Measurements from ENCODE around the gene ERAP2.

Gene ERAP2

DNA sequence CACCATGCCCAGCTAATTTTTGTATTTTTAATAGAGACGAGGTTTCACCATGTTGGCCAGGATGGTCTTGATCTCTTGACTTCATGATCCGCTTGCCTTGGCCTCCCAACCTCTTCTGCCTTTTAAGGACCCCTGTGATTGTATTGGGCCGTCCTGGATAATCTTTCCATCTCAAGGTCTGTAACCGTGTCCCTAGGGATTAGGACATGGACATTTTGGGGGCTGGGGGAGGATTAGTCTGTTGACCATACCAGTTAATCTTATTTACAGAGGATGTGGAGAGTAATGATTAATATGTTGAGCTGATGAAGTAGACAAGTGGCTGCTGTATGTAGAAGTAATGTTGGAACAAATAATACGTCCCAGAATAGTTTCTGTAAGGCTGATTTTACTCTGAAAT lies 82.7 kb downstream of the ERAP2 start:
- Histone ChIP-seq H3K27me3 (ENCODE audit: control insufficient read depth, insufficient read depth, low read length, poor library complexity, severe bottlenecking) (no peaks in the 10 kb centered on the region), H3K4me3 (ENCODE audit: insufficient read depth, low read depth, low read length) (no peak overlapping the region), H3K36me3 (ENCODE audit: control insufficient read depth, insufficient read depth, low read length) (no peaks in the 10 kb centered on the region), H3K4me1 (ENCODE audit: control insufficient read depth, insufficient read depth, low read length) (no peaks in the 10 kb centered on the region), H3K9me3 (ENCODE audit: control insufficient read depth, low read length) (no peaks in the 10 kb centered on the region), H3K27ac (ENCODE audit: insufficient read depth, low read depth, low read length, poor library complexity, severe bottlenecking) (no peak overlapping the region)
- 90 to 99% methylated on average over 4 to 5 of the region's 5 CpGs for WGBS, 2 experiments

GRCh38 chr5:96961053-96961452 lies 84.8 kb downstream of the ERAP2 start:
- H3K27ac ChIP-seq (ENCODE audit: insufficient read depth, low read depth, low read length, poor library complexity, severe bottlenecking) = no peak overlapping the region
- 100% methylated on average over 1 of the region's 1 CpG; no CpG with 5 or more reads in 1 of the 2 experiments for WGBS, 2 experiments
- no peaks in the 10 kb centered on the region for H3K27me3 ChIP-seq (ENCODE audit: control insufficient read depth, insufficient read depth, low read length, poor library complexity, severe bottlenecking)
- no peaks in the 10 kb centered on the region for H3K36me3 ChIP-seq (ENCODE audit: control insufficient read depth, insufficient read depth, low read length)
- H3K9me3 ChIP-seq (ENCODE audit: control insufficient read depth, low read length) = no peaks in the 10 kb centered on the region
- H3K4me1 ChIP-seq (ENCODE audit: control insufficient read depth, insufficient read depth, low read length) = no peaks in the 10 kb centered on the region
- H3K4me3 ChIP-seq (ENCODE audit: insufficient read depth, low read depth, low read length) = no peak overlapping the region

GRCh38 chr5:96962540-96962991 lies 86.3 kb downstream of the ERAP2 start:
- Histone ChIP-seq H3K27me3 (ENCODE audit: control insufficient read depth, insufficient read depth, low read length, poor library complexity, severe bottlenecking) (no peaks in the 10 kb centered on the region), H3K4me1 (ENCODE audit: control insufficient read depth, insufficient read depth, low read length) (no peaks in the 10 kb centered on the region), H3K36me3 (ENCODE audit: control insufficient read depth, insufficient read depth, low read length) (no peaks in the 10 kb centered on the region), H3K27ac (ENCODE audit: insufficient read depth, low read depth, low read length, poor library complexity, severe bottlenecking) (no peak overlapping the region), H3K4me3 (ENCODE audit: insufficient read depth, low read depth, low read length) (no peak overlapping the region), H3K9me3 (ENCODE audit: control insufficient read depth, low read length) (no peaks in the 10 kb centered on the region)
- WGBS, 2 experiments = 98% methylated on average over 4 of the region's 4 CpGs

DNA sequence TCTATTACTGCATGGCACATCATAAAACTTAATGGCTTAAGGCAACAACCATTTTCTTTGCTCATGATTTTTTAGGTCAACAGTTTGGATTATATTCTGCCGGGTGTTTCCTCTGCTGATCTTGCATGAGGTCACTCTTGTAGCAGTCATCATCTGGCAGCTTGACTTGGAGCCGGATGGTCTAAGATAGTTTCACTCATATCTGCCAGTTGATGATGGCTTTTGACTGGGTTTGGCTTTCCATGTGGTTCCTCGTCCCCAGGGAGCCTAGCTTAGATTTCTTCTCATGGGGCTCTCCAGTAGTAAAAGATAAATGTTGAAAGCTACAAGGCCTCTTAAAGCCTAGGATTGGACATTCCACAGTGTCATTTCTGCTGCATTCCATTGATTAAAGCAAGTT lies 87.0 kb downstream of the ERAP2 start:
- Histone ChIP-seq H3K4me3 (ENCODE audit: insufficient read depth, low read depth, low read length) (no peak overlapping the region), H3K9me3 (ENCODE audit: control insufficient read depth, low read length) (no peaks in the 10 kb centered on the region), H3K27ac (ENCODE audit: insufficient read depth, low read depth, low read length, poor library complexity, severe bottlenecking) (no peak overlapping the region), H3K36me3 (ENCODE audit: control insufficient read depth, insufficient read depth, low read length) (no peaks in the 10 kb centered on the region), H3K27me3 (ENCODE audit: control insufficient read depth, insufficient read depth, low read length, poor library complexity, severe bottlenecking) (no peaks in the 10 kb centered on the region), H3K4me1 (ENCODE audit: control insufficient read depth, insufficient read depth, low read length) (no peaks in the 10 kb centered on the region)
- WGBS, 2 experiments = 94 to 95% methylated on average over 3 of the region's 3 CpGs

GRCh38 chr5:96966801-96967200 lies 90.5 kb downstream of the ERAP2 start:
- Histone ChIP-seq H3K4me1 (ENCODE audit: control insufficient read depth, insufficient read depth, low read length) (no peaks in the 10 kb centered on the region), H3K27ac (ENCODE audit: insufficient read depth, low read depth, low read length, poor library complexity, severe bottlenecking) (no peak overlapping the region), H3K27me3 (ENCODE audit: control insufficient read depth, insufficient read depth, low read length, poor library complexity, severe bottlenecking) (no peaks in the 10 kb centered on the region), H3K9me3 (ENCODE audit: control insufficient read depth, low read length) (no peaks in the 10 kb centered on the region), H3K4me3 (ENCODE audit: insufficient read depth, low read depth, low read length) (no peak overlapping the region), H3K36me3 (ENCODE audit: control insufficient read depth, insufficient read depth, low read length) (no peaks in the 10 kb centered on the region)
- WGBS, 2 experiments = 91 to 98% methylated on average over 4 of the region's 4 CpGs

DNA sequence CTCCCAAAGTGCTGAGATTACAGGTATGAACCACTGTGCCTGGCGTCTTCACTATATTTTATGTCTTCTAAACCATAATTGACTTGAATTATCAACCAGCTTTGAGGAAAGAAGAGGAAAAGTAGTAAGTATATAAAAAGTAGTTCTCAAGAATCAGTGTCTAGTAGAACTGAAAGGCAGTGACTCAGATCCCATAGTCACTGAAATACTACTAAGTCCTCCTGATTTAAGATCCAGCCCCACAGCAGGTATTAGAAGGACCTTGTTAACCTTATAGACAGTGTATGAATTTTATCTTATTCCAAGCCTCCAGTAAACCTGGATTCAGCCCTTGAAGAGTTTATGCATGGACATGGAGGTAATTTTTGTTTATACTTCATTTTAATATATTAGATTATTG lies 91.1 kb downstream of the ERAP2 start:
- Histone ChIP-seq H3K9me3 (ENCODE audit: control insufficient read depth, low read length) (no peaks in the 10 kb centered on the region), H3K27me3 (ENCODE audit: control insufficient read depth, insufficient read depth, low read length, poor library complexity, severe bottlenecking) (no peaks in the 10 kb centered on the region), H3K4me1 (ENCODE audit: control insufficient read depth, insufficient read depth, low read length) (no peaks in the 10 kb centered on the region), H3K27ac (ENCODE audit: insufficient read depth, low read depth, low read length, poor library complexity, severe bottlenecking) (no peak overlapping the region), H3K4me3 (ENCODE audit: insufficient read depth, low read depth, low read length) (no peak overlapping the region), H3K36me3 (ENCODE audit: control insufficient read depth, insufficient read depth, low read length) (no peaks in the 10 kb centered on the region)
- WGBS, 2 experiments = 83% methylated on average over 1 of the region's 1 CpG; no CpG with 5 or more reads in 1 of the 2 experiments

DNA sequence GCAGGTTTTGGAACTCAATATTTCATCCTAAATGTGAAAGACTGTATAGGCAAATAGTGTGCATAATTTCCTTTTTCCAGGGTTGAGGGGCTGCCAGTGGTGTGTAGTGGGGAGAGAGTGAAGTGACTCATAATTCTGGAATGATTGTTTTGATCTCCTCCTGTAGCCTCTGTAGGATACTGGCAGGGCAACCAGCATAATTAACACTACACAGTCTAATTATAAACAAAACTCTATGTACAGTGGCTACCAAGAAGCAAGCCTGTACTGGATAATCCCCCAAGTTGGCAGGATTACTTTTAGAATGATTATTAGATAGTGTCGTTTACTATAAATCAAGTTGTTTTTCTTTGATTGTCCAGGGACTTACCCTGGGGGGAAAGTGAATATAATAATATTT lies 91.8 kb downstream of the ERAP2 start:
- H3K9me3 ChIP-seq (ENCODE audit: control insufficient read depth, low read length) = no peaks in the 10 kb centered on the region
- no peaks in the 10 kb centered on the region for H3K4me1 ChIP-seq (ENCODE audit: control insufficient read depth, insufficient read depth, low read length)
- 89 to 100% methylated on average over 1 of the region's 1 CpG for WGBS, 2 experiments
- no peak overlapping the region for H3K27ac ChIP-seq (ENCODE audit: insufficient read depth, low read depth, low read length, poor library complexity, severe bottlenecking)
- no peaks in the 10 kb centered on the region for H3K27me3 ChIP-seq (ENCODE audit: control insufficient read depth, insufficient read depth, low read length, poor library complexity, severe bottlenecking)
- H3K4me3 ChIP-seq (ENCODE audit: insufficient read depth, low read depth, low read length) = no peak overlapping the region
- no peaks in the 10 kb centered on the region for H3K36me3 ChIP-seq (ENCODE audit: control insufficient read depth, insufficient read depth, low read length)

- WGBS, 2 experiments = 91 to 94% methylated on average over 2 of the region's 2 CpGs
- H3K27ac ChIP-seq (ENCODE audit: insufficient read depth, low read depth, low read length, poor library complexity, severe bottlenecking) = peak overlapping the region; percentile 5
- H3K4me3 ChIP-seq (ENCODE audit: insufficient read depth, low read depth, low read length) = no peak overlapping the region
- no peaks in the 10 kb centered on the region for H3K27me3 ChIP-seq (ENCODE audit: control insufficient read depth, insufficient read depth, low read length, poor library complexity, severe bottlenecking)
- no peaks in the 10 kb centered on the region for H3K4me1 ChIP-seq (ENCODE audit: control insufficient read depth, insufficient read depth, low read length)
- H3K9me3 ChIP-seq (ENCODE audit: control insufficient read depth, low read length) = no peaks in the 10 kb centered on the region
- no peaks in the 10 kb centered on the region for H3K36me3 ChIP-seq (ENCODE audit: control insufficient read depth, insufficient read depth, low read length)
Observed at GRCh38 chr5:96968614-96969013, 92.3 kb downstream of the ERAP2 start.
